K562 (cell line): ENCODE data around the gene CCDC17. TPM values are rescaled to one million over a fixed set of nuclear protein-coding genes. Genes with fewer than 3 reads are reported as not detected.

Experiments
- ATAC-seq: fragments of 200-7000 bp; cut with Tn5 transposase; 3 replicates; pipeline ENCODE4 v1.9.1; 2020; ENCODE audit warnings: moderate library complexity
- BruUV-seq: library from RNA; stranded (reverse); fragments of 400-500 nt; replicated peaks from 2 replicates; lab custom pipeline; 2021; lab: Mats Ljungman, UMichigan
- CTCF ChIA-PET: fragments of 300-600 bp; formaldehyde crosslinking; extraction: SDS; loops from one replicate; lab custom pipeline; 2021; ENCODE audit warnings: low intra/inter-chr PET ratio; lab: Yijun Ruan, JAX
- POLR2A ChIA-PET: fragments of 300-600, 350-650 bp; sonication (Branson Sonifier 250); formaldehyde crosslinking; extraction: SDS; loops from one replicate; lab custom pipeline; 2021; ENCODE audit warnings: antibody characterized with exemption, inconsistent platforms; lab: Yijun Ruan, JAX
- DNase-seq, 4 experiments: peaks; one replicate each; pipeline versions ENCODE4 v3.0.0 to v3.0.0-alpha.2; 2011 to 2018; ENCODE audit warnings: low spot score in 3 of 4, mixed read lengths in 3 of 4; ENCODE audit errors: extremely low read depth in 1 of 4
- FAIRE-seq: peaks from 2 replicates; lab custom pipeline; 2011; peaks lifted over from hg19 to GRCh38; lab: Jason Lieb, UNC
- H2AFZ ChIP-seq: 2 replicates; pipeline ENCODE4 v1.6.0; 2011; ENCODE audit warnings: low read depth, low read length, control low read depth, inconsistent platforms
- H3K27ac ChIP-seq: fragments of 200-600 bp; 3 replicates; pipeline ENCODE4 v1.8.0; 2011; ENCODE audit warnings: low read depth, mild to moderate bottlenecking, control low read depth, inconsistent platforms, low read length, moderate library complexity, mixed read lengths; ENCODE audit errors: extremely low read depth
- H3K27me3 ChIP-seq, 2 experiments: fragments of 300-600 bp in 1 of 2; 2 replicates in 1 of 2; 3 replicates in 1 of 2; pipeline versions ENCODE4 v1.6.0 to v1.8.0; 2011; ENCODE audit warnings: inconsistent platforms in 2 of 2, low read length in 2 of 2, mild to moderate bottlenecking in 1 of 2, mixed read lengths in 1 of 2, moderate library complexity in 1 of 2; ENCODE audit not compliant: control insufficient read depth in 2 of 2, insufficient read depth in 2 of 2
- H3K36me3 ChIP-seq: fragments of 300-600 bp; 3 replicates; pipeline ENCODE4 v1.8.0; 2011; ENCODE audit warnings: mild to moderate bottlenecking, low read length, inconsistent platforms; ENCODE audit not compliant: control insufficient read depth, insufficient read depth
- H3K4me1 ChIP-seq, 2 experiments: fragments of 200-600 bp in 1 of 2; replicated peaks in 1 of 2; 2 replicates in 1 of 2; 3 replicates in 1 of 2; pipeline versions ENCODE4 v1.5.1 to v1.8.0; 2011; ENCODE audit warnings: inconsistent platforms in 2 of 2, low read length in 2 of 2, mild to moderate bottlenecking in 1 of 2, mixed read lengths in 1 of 2, moderate library complexity in 1 of 2; ENCODE audit not compliant: control insufficient read depth in 2 of 2, insufficient read depth in 2 of 2
- H3K4me2 ChIP-seq: 2 replicates; pipeline ENCODE4 v1.6.1; 2011; ENCODE audit warnings: low read length, control low read depth, inconsistent platforms, mixed read lengths; ENCODE audit not compliant: insufficient read depth
- H3K4me3 ChIP-seq: fragments of 200-600 bp; sonication (generic), shearing (Covaris generic); 2 replicates; pipeline ENCODE4 v1.5.1; 2016; ENCODE audit warnings: control low read depth, inconsistent platforms
- H3K79me2 ChIP-seq: fragments of 200-600 bp; 3 replicates; pipeline ENCODE4 v1.8.0; 2011; ENCODE audit warnings: low read length, inconsistent platforms; ENCODE audit not compliant: control insufficient read depth, insufficient read depth
- H3K9ac ChIP-seq, 2 experiments: 2 replicates each; pipeline versions ENCODE4 v1.6.0 to v1.6.1; 2011; ENCODE audit warnings: low read depth in 2 of 2, low read length in 2 of 2, control low read depth in 1 of 2, inconsistent platforms in 1 of 2, mild to moderate bottlenecking in 1 of 2, mixed read lengths in 1 of 2; ENCODE audit not compliant: insufficient read depth in 1 of 2
- H3K9me1 ChIP-seq: one replicate; pipeline ENCODE4 v1.6.0; 2011; ENCODE audit warnings: inconsistent platforms, mild to moderate bottlenecking, low read length, moderate library complexity; ENCODE audit not compliant: control insufficient read depth, insufficient read depth
- H3K9me3 ChIP-seq: replicated peaks from 2 replicates; pipeline ENCODE4 v1.5.1; 2011; ENCODE audit warnings: low read depth, low read length, inconsistent platforms; ENCODE audit not compliant: control insufficient read depth, insufficient read depth
- H4K20me1 ChIP-seq: replicated peaks from 2 replicates; pipeline ENCODE4 v1.6.1; 2011; ENCODE audit warnings: low read length, inconsistent platforms, mixed read lengths; ENCODE audit not compliant: control insufficient read depth, insufficient read depth
- HEY1 ChIP-seq: fragments of 250-450 bp; sonication (Bioruptor Pico); IDR thresholded peaks from 2 replicates; pipeline ENCODE4 v1.5.0; 2020; ENCODE audit warnings: mild to moderate bottlenecking, moderate library complexity, borderline replicate concordance
- NR2C2 ChIP-seq, 2 experiments: fragments of 200-800 bp in 1 of 2; sonication (Bioruptor generic) in 1 of 2; sonication (generic) in 1 of 2; formaldehyde crosslinking in 1 of 2; IDR thresholded peaks; 2 replicates each; pipeline versions ENCODE4 v1.6.1 to v1.8.0; 2016 to 2022; ENCODE audit warnings: mild to moderate bottlenecking in 1 of 2, missing compliant biosample characterization in 1 of 2, missing genetic modification characterization in 1 of 2, missing genetic modification reagents in 1 of 2
- RFX7 ChIP-seq: fragments of 250-450 bp; sonication (Bioruptor Pico); IDR thresholded peaks from 2 replicates; pipeline ENCODE4 v1.5.1; 2021; ENCODE audit warnings: mild to moderate bottlenecking
- ZNF121 ChIP-seq: sonication (generic); formaldehyde crosslinking; conservative IDR thresholded peaks from 2 replicates; pipeline ENCODE4 v1.8.0; 2022; ENCODE audit warnings: missing genetic modification reagents
- whole genome bisulfite sequencing: fragments of 100-300 bp; shearing (Covaris generic); methylation state at CpG from one replicate; pipeline ENCODE4 v1.1.6; 2016; ENCODE audit warnings: low coverage, mixed read lengths; ENCODE audit not compliant: insufficient coverage; ENCODE audit errors: missing lambda C conversion rate; 5-methylcytosine and 5-hydroxymethylcytosine counted together
- in situ Hi-C: fragments of 300-500 bp; cut with MboI; formaldehyde crosslinking; loops from 4 replicates; pipeline ENCODE4 v1.15.0; 2018; ENCODE audit warnings: inconsistent platforms, mixed read lengths
- intact Hi-C: fragments of 100-400 bp; cut with micrococcal nuclease; formaldehyde crosslinking; loops from 2 replicates; pipeline ENCODE4 v1.14.2; 2022
- polyA plus RNA-seq, 8 experiments: library from polyadenylated mRNA; depleted of rRNA in 4 of 8; stranded (reverse) in 5 of 8; unstranded in 3 of 8; fragments of >200 nt; fragmentation: Nextera tagmentation in 2 of 8; fragmentation: Illumina TruSeq in 1 of 8; extraction: Ambion mirVana in 2 of 8; extraction: Trizol in 1 of 8; gene quantifications; 2 replicates each; pipeline versions ENCODE4 v1.2.1 to v1.2.3, GENCODE V29; 2011 to 2014; ENCODE audit warnings: inconsistent platforms in 1 of 8, missing spikeins in 1 of 8
- total RNA-seq, 7 experiments: library from RNA; depleted of rRNA in 6 of 7; stranded (reverse); fragments of >200 nt in 6 of 7; fragmentation: Illumina TruSeq in 2 of 7; extraction: Trizol in 2 of 7; gene quantifications; 2 replicates each; pipeline versions ENCODE4 v1.2.1 to v1.2.3, GENCODE V29; 2011 to 2021; ENCODE audit warnings: low replicate concordance in 1 of 7

CCDC17 gene
- total and polyA plus RNA-seq, 9 of the 15 experiments (the other 6 are each of a cell fraction or from before 2014, with no cell fraction given): 0.20 to 2.4 (median 0.85) TPM

DNA sequence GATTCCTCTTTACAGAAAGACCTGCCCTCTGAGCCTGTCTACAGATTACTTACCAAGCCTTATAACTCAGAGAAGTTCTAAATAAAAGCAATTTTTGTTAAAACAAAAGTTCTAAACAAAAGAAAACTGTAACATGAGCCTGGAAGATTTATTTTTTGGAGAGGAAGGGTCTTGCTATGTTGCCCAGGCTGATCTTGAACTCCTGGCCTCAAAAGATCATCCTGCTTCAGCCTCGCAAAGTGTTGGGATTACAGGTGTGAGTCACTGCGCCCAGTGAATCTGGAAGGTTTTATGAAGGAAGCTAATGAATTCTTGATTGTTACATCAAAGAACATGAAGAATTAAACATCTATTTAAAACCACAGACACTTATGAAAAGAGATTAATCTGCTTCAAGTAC lies 35.4 kb upstream of the CCDC17 start:
- Histone ChIP-seq H4K20me1 (0 out of 2 replicates have a peak, but pooled peaks cover 5% of the 10 kb centered on the region), H3K4me1 (0 out of 5 replicates have a peak, but pooled peaks cover 0 to 2% of the 10 kb centered on the region in 2 experiments), H3K9me1 (no peaks in the 10 kb centered on the region), H2AFZ (no peak overlapping the region), H3K36me3 (peaks cover 83% of the 10 kb centered on the region), H3K79me2 (peaks cover 45% of the 10 kb centered on the region), H3K4me2 (no peak overlapping the region), H3K9me3 (no peaks in the 10 kb centered on the region), H3K27ac (no peak overlapping the region), H3K4me3 (no peak overlapping the region), H3K9ac (no peak overlapping the region), H3K27me3 (no peaks in the 10 kb centered on the region)
- DNase-seq (no peak), FAIRE-seq (no peak), ATAC-seq (no peak)
- in situ Hi-C loops: no loop called here
- no TSS peak for BruUV-seq
- CTCF ChIA-PET: no interaction called here
- intact Hi-C loops: no loop called here
- POLR2A ChIA-PET: interaction anchor here (0.6 to 5.2 kb wide), 6 partner anchors 8 to 223 kb away, joined by 3 to 35 read pairs (median 6); partner anchors contain the start of gene GPBP1L1
- WGBS: 95% methylated on average over 2 of the region's 2 CpGs
- TF ChIP-seq NR2C2 (CRISPR knock-in tag; IDR thresholded peaks at IDR 0.05) (no peak), NR2C2 (tag; IDR thresholded peaks at IDR 0.05) (no peak), ZNF121 (CRISPR knock-in tag) (0 out of 2 replicates have a peak, but pooled peaks have one; percentile 26), RFX7 (CRISPR knock-in tag) (no peak)

DNA sequence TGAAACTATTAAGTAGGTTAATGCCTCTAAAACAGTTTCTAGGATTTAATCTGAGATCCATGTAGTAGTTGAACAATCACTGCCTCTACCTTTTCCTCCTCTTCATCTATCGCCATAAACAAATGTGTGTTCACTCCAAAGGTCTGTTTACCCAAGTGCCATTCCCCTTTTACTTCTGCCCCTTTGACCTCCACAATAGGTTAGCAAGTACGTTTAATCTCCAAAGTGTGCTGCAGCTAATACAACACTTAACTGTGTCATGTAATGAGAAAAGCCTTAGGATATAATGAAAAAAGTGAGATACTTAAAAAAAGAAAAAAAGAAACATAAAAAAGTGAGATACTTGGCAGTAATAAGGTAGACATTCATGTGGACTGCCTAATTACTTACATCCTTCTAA lies 34.3 kb upstream of the CCDC17 start:
- no peaks in the 10 kb centered on the region for H3K9me1 ChIP-seq
- 90% methylated on average over 2 of the region's 2 CpGs for WGBS
- 0 out of 2 replicates have a peak, but pooled peaks cover 5% of the 10 kb centered on the region for H4K20me1 ChIP-seq
- H3K27ac ChIP-seq: no peak overlapping the region
- DNase-seq: no peak
- POLR2A ChIA-PET: interaction anchor here (1.0 to 5.2 kb wide), 3 partner anchors 9 to 28 kb away, joined by 3 to 35 read pairs (median 5); partner anchors contain the start of gene GPBP1L1
- TF ChIP-seq HEY1 (CRISPR knock-in tag): no peak
- TF ChIP-seq, all 486 proteins: peak for 0
- no peak for FAIRE-seq
- Histone ChIP-seq H3K9me3 (no peaks in the 10 kb centered on the region), H3K36me3 (peaks cover 91% of the 10 kb centered on the region), H3K4me1 (no peaks in the 10 kb centered on the region), H3K9ac (no peak overlapping the region), H3K27me3 (no peaks in the 10 kb centered on the region), H3K4me3 (no peak overlapping the region), H3K4me2 (no peak overlapping the region), H2AFZ (no peak overlapping the region), H3K79me2 (peaks cover 34% of the 10 kb centered on the region)
- CTCF ChIA-PET: no interaction called here
- intact Hi-C loops (no loop called here), in situ Hi-C loops (no loop called here)
- no peak for ATAC-seq
- no TSS peak for BruUV-seq
